CD4-positive, alpha-beta T cell treated with Interleukin-1 beta for 1 hour (primary cell): ENCODE results near the gene ZNF33B.
"Not testable (repeated sequence)": the region's sequence is repeated elsewhere in the genome, so short reads cannot be mapped to it uniquely, and the experiment has no call there.

Source experiments
- DNase-seq, 2 donors: peaks; one replicate each; pipeline ENCODE4 v3.0.0-alpha.2; 2020 to 2022

Gene ZNF33B

DNA sequence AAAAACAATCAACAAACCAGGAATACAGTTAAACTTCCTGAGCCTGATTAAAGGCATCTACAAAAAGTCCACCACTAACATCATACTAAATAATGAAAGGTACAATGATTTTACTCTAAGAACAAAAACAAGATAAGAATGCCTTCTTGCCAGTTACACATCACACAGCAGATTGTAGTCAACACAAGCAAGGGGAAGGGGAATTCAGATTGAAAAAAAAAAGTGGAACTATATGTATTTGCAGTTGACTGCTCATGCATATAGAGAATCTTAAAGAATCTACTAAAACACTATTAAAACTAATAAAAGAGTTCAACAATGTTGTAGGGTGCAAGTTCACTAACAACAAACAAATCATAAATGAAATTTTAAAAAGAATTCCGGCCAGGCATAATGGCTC, 28.5 kb downstream of the ZNF33B start:
- no peak for DNase-seq

DNA sequence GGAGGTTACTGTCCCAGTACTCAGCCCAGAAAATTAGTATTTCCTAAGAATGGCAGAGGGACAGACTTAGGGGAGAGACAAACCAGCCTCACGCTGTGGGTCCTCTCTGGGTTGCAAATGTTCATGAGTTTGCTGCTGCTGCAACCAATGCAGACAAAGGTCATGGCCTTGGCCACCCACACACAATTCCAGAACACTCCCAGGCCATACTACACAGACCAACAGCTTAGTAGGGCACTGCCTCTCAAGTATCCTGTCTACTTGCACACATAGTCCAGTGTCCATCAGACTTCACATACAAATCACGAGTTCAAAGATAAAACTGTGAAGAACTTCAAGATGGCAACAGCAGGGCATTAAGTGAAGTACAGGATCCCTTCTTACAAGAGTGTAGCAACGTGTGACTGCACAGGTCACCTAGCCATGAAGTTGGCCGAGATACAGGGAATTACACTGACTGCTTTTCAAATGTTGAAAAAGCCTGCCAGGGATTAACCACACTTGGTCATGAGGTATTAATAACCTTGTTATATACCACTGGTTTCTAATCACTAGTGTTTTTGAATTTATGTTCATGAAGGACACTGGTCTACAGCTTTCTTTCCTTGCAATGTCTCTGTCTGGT, 40.0 kb downstream of the ZNF33B start:
- no peak for DNase-seq

GRCh38 chr10:42596196-42596595, 42.2 kb downstream of the ZNF33B start:
- DNase-seq: no peak

DNA sequence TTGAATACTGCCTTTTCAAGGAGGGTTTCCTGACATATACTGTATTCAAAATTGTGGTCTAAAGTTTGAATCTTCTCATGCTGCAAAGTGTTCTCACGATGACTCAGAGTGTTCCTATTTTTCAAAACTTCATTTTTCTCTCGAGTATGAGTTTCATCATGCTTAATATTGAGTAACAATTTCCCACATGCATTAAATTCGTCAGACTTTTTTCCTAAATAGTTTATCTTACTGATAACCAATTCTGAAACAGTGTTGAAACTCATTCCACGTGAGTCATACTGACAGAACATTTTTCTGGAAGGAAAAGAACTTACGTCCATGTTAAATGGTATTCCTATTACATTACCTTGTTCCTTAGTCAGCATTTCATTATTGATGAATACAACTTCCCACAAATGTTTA, 44.1 kb downstream of the ZNF33B start:
- no peak for DNase-seq

- no peak for DNase-seq
Observed at GRCh38 chr10:42593284-42593683, 45.1 kb downstream of the ZNF33B start.

GRCh38 chr10:42583828-42584227, 54.5 kb downstream of the ZNF33B start:
- DNase-seq: no peak

DNA sequence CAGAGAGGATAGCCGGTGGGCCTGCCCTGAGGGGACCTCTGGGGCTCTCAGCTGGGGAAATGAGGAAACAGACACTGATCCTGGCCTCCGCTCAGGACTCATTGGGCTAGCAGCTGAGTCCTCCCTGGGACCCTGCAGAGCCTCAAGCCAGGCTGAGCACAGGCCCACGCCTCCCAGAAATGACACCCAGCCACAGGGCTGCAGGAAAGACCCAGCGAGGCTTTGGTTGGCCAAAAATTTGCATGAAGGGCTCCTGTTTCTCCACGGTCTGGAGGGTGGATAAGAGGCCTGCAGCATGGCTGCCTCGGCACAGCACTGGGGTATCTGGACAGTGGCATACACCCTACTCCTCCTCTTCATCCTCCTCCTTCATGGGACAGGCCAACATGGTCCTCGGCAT, 60.4 kb downstream of the ZNF33B start:
- DNase-seq: no peak

- no peak for DNase-seq
Observed at GRCh38 chr10:42576338-42576737, 62.0 kb downstream of the ZNF33B start.

GRCh38 chr10:42574336-42574735, 64.0 kb downstream of the ZNF33B start:
- DNase-seq: no peak

DNA sequence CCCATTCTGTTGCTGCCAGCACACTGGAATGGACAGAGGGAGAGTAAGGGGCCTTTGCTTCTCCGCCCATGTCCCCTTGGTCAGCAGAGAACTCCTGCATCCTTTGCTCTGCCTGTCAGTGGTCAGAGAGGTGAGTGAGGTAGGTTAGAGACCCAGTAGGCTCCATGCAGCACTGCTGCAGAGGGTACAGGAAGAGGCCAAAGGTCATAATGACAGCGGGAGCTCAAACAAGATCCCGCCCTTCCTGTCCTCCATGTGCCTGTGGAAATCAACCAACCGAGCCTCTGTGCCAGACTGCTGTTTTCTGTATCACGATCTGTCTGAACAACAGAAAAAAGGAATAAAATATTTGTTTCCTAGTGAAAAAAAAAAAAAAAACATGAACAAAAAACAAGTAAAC, 81.4 kb downstream of the ZNF33B start:
- no peak for DNase-seq

DNA sequence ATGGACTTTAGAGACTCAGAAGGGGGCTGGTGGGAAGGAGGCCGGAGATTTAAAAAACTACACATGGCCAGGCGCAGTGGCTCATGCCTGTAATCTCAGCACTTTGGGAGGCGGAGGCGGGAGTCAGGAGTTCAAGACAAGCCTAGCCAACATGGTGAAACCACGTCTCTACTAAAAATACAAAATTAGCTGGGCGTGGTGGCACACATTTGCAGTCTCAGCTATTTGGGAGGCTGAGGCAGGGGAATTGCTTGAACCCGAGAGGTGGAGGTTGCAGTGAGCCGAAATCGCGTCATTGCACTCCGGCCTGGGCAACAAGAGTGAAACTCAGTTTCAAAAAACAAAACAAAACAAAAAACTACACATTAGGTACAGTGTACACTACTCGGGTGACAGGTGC, 84.8 kb downstream of the ZNF33B start:
- DNase-seq: not testable (repeated sequence)

DNA sequence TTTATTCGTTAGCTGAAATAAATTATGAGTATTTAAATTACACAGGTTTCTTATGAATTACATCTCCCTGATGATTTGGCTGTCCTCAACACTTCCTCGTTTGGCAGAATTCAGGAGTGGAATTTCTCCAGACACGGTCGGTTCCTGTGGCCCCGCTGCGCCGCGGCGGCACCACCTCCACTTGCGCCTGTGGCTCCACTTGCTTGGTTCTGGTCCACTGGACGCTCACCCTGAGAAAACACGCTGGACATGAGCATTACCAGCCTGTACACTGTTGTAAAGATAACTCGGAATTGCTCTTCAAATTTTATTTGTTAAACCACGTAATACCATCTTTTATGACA, 85.3 kb downstream of the ZNF33B start:
- DNase-seq: no peak

DNA sequence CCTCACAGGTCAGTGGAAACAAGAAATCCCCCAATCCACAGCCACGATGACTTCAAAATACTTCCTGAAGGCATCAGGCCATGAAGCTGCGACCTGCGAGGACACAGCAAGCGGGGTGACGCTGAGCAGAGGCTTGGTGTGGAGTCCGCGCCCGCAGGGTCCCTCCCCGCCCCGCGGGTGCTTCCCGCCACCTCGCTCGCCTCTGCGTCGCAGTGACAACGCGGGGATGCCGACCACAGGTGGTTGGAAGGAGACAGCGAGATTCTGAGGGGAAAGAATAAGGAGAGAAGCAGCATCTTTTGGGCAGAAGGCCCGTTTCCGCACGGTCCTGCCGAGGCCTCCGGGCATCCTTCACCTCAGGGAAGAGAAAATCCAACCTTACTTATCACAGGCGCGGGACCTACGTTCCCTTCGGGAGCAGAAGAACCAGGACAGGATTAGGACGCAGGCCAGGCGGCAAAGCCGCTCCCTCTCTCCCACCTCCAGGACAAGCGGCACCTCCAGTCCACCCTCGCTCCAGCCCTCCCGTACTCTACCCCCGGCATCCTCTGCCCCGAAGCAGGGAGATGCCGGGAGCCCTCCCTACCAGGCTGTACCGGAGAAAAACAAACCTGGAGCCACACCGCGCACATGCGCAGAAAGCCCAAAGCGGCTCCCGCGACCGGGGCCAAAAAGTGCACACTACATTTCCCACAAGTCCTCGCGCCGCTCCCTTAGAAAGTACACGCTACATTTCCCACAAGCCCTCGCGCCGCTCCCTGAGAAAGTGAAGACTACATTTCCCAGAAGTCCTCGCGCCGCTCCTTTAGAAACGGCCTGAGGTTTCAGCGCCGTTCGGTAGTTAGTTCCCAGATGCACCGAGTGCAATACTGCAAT, 85.9 kb downstream of the ZNF33B start:
- peak; percentile 94 to 95 for DNase-seq

DNA sequence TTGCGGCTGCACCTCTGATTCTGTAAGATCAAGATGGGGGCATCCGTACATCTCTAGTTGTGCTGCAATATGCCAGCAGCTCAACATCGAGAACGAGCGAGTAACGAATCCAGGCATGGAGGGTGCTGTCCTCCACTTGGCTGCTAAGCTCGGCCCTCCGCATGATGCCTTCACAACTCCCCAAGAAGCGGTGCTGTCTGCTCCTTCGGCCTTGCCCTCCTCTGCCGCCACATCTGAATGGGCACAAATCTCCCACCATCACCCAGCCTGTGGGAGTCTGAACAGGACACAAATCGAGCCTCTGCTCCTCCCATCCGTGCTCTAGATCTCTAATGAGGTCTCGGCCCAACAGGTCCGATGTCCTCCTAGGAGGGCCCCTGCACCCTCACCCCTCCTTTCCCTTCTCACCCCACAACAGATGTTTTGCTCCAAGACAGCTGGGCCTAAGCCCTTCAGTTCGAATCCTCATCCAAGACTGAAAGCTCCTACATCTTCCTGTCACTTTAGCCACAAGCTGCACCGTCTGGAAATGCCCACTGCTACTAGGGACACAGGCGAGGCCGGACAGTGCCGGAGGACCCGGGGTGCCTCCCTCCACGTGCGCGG, 86.7 kb downstream of the ZNF33B start:
- DNase-seq: no peak

GRCh38 chr10:42549851-42550250, 88.5 kb downstream of the ZNF33B start:
- no peak for DNase-seq

DNA sequence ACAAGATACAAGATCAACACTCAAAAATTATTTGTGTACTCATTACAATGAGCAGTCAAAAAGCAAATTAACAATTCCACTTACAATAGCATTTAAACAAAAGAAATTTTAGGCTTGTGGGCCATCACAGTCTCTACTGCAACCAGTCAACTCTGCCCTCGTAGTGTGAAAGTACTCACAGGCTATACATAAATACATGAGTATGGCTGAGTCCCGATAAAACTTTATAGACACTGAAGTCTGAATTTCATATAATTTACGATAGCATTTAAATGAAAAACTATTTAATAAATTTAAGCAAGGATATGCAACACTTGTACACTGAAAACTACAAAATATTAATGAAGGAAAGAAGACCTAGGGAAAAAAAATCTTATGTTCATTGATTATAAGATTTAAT, 90.1 kb downstream of the ZNF33B start:
- DNase-seq: no peak

DNA sequence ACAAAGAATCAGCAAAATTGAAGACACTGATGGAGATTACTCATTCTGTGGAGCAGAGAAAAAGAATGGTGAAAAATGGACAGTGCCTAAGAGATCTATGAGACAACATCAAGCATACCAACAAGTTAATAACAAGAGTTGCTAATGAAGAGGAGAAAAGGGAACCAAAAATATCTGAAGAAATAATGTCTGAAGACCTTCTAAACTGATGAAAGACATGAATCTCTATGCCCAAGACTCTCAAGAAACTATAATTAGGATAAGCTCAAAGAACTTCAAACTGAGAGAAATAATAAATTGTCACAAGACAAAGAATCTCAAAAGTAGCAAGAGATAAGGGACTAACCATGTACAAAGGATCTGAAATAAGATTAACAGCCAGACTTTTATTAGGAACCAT, 93.4 kb downstream of the ZNF33B start:
- no peak for DNase-seq

DNA sequence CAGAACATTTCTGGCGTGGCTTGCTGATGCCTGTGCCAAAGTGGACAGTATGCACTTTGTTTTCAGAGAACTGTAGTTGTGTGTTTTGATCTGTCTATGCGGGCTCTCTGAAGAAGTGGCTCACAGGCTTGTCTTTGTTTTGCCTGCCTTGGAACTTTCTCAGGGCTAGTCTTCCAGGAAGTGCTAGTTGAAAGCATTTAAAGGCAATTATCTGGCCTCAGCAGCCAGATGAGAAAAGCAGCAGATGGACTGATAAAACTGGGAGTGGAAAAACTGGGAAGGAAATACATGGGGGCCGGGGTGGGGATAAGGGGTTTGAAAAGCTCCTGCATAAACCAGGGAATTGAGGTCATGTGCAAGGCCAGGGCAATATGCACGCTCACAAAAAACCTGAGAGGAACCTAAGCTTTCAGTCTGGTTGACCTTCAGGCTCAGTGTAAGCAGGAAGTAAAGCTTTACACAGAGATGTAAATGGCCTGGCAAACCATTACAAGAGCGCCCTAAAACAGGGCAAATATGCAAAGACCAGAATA, 94.5 kb downstream of the ZNF33B start:
- no peak for DNase-seq
